Keratinocyte (primary cell): ENCODE results near the gene HSPG2. TPM values are rescaled to one million over a fixed set of nuclear protein-coding genes. Genes with fewer than 3 reads are reported as not detected.

Experiments
- DNase-seq: peaks from one replicate; pipeline ENCODE4 v3.0.0-alpha.2; 2011; ENCODE audit warnings: low read depth, missing footprints, low spot score
- FAIRE-seq: peaks from 2 replicates; lab custom pipeline; 2011; peaks lifted over from hg19 to GRCh38; lab: Jason Lieb, UNC
- H2AFZ ChIP-seq: 2 replicates; pipeline ENCODE4 v1.6.0; 2012; ENCODE audit warnings: low read length, control low read depth, inconsistent platforms; ENCODE audit not compliant: control insufficient read depth
- H3K27ac ChIP-seq: 2 replicates; pipeline ENCODE4 v1.5.1; 2011; ENCODE audit warnings: low read length; ENCODE audit not compliant: control insufficient read depth, insufficient read depth
- H3K27me3 ChIP-seq: 3 replicates; pipeline ENCODE4 v1.6.0; 2011; ENCODE audit warnings: low read length; ENCODE audit not compliant: control insufficient read depth, insufficient read depth; ENCODE audit errors: extremely low read depth
- H3K36me3 ChIP-seq, 2 experiments: 2 replicates in 1 of 2; 3 replicates in 1 of 2; pipeline ENCODE4 v1.5.1; 2011; ENCODE audit warnings: low read length in 2 of 2, mild to moderate bottlenecking in 1 of 2; ENCODE audit not compliant: control insufficient read depth in 2 of 2, insufficient read depth in 2 of 2; ENCODE audit errors: extremely low read depth in 1 of 2
- H3K4me1 ChIP-seq: 3 replicates; pipeline ENCODE4 v1.5.1; 2011; ENCODE audit warnings: low read length; ENCODE audit not compliant: control insufficient read depth, insufficient read depth; ENCODE audit errors: extremely low read depth
- H3K4me2 ChIP-seq: 3 replicates; pipeline ENCODE4 v1.6.0; 2011; ENCODE audit warnings: low read depth, low read length; ENCODE audit not compliant: control insufficient read depth, insufficient read depth; ENCODE audit errors: extremely low read depth
- H3K4me3 ChIP-seq, 3 experiments: fragments of 200-600 bp in 1 of 3; sonication (generic) in 1 of 3; 2 replicates in 2 of 3; 3 replicates in 1 of 3; pipeline ENCODE4 v1.5.1; 2011 to 2016; ENCODE audit warnings: low read length in 3 of 3, mild to moderate bottlenecking in 3 of 3, control low read depth in 2 of 3, inconsistent platforms in 1 of 3, low read depth in 1 of 3, mixed read lengths in 1 of 3, mixed run types in 1 of 3, moderate library complexity in 1 of 3; ENCODE audit not compliant: control insufficient read depth in 2 of 3, insufficient read depth in 2 of 3; ENCODE audit errors: extremely low read depth in 1 of 3
- H3K79me2 ChIP-seq: 2 replicates; pipeline ENCODE4 v1.6.0; 2012; ENCODE audit warnings: low read length; ENCODE audit not compliant: control insufficient read depth, insufficient read depth
- H3K9ac ChIP-seq: 3 replicates; pipeline ENCODE4 v1.6.0; 2011; ENCODE audit warnings: low read length; ENCODE audit not compliant: control insufficient read depth, insufficient read depth; ENCODE audit errors: extremely low read depth
- H3K9me1 ChIP-seq: 3 replicates; pipeline ENCODE4 v1.6.0; 2011; ENCODE audit warnings: low read length; ENCODE audit not compliant: control insufficient read depth, insufficient read depth; ENCODE audit errors: extremely low read depth
- H3K9me3 ChIP-seq: 2 replicates; pipeline ENCODE4 v1.5.1; 2012; ENCODE audit warnings: low read depth, low read length; ENCODE audit not compliant: control insufficient read depth
- H4K20me1 ChIP-seq: 3 replicates; pipeline ENCODE4 v1.6.0; 2011; ENCODE audit warnings: low read length; ENCODE audit not compliant: control insufficient read depth, insufficient read depth; ENCODE audit errors: extremely low read depth
- CTCF ChIP-seq, 3 experiments: IDR thresholded peaks in 1 of 3; conservative IDR thresholded peaks in 1 of 3; optimal IDR thresholded peaks in 1 of 3; 2 replicates in 2 of 3; 3 replicates in 1 of 3; pipeline versions ENCODE3 to v1.5.1; 2011; ENCODE audit warnings: low read length in 3 of 3, mild to moderate bottlenecking in 3 of 3, moderate library complexity in 2 of 3, control low read depth in 1 of 3, inconsistent platforms in 1 of 3; ENCODE audit not compliant: insufficient read depth in 2 of 3; ENCODE audit errors: extremely low read depth in 1 of 3
- EZH2 ChIP-seq: IDR thresholded peaks from one replicate; pipeline ENCODE4 v1.6.1; 2012; ENCODE audit warnings: inconsistent platforms, mild to moderate bottlenecking, low read length, moderate library complexity
- dilution Hi-C: fragments of 300-500 bp; cut with MboI; formaldehyde crosslinking; loops from one replicate; pipeline ENCODE4 v1.7.0; 2020; ENCODE audit warnings: low sequenced_read_pairs; ENCODE audit not compliant: extremely low pct_ligation_motif_present
- polyA plus RNA-seq, 5 experiments: library from polyadenylated mRNA; depleted of rRNA in 3 of 5; stranded (reverse) in 3 of 5; stranded (forward) in 1 of 5; unstranded in 1 of 5; fragments of >200 nt; gene quantifications; 1 replicate in 1 of 5; 2 replicates in 3 of 5; 3 replicates in 1 of 5; pipeline versions ENCODE4 v1.2.1 to v1.2.3, GENCODE V29; 2011 to 2012; ENCODE audit warnings: missing spikeins in 2 of 5, low read depth in 1 of 5, low replicate concordance in 1 of 5

HSPG2 gene
- polyA plus RNA-seq, 1 donor (not counting 4 experiments of a cell fraction or from before 2014, with no cell fraction given), result 9.0 TPM

- Histone ChIP-seq H3K4me3 (no peak overlapping the region), H3K4me2 (no peak overlapping the region), H3K36me3 (peaks cover 9 to 30% of the 10 kb centered on the region in 2 experiments), H3K9me1 (no peaks in the 10 kb centered on the region), H3K27me3 (no peaks in the 10 kb centered on the region), H3K9me3 (no peaks in the 10 kb centered on the region), H2AFZ (no peak overlapping the region), H3K4me1 (no peaks in the 10 kb centered on the region), H3K79me2 (no peaks in the 10 kb centered on the region), H3K27ac (no peak overlapping the region), H3K9ac (no peak overlapping the region), H4K20me1 (no peaks in the 10 kb centered on the region)
- dilution Hi-C loops, result no loop called here
- FAIRE-seq (no peak), DNase-seq (no peak)
- TF ChIP-seq CTCF (optimal IDR thresholded peaks at IDR 0.05 in 1 of 3, IDR thresholded peaks at IDR 0.05 in 1 of 3, conservative IDR thresholded peaks at IDR 0.05 in 1 of 3; ENCODE audit: extremely low read depth in 1 of 3, insufficient read depth in 2 of 3, low read length in 3 of 3) (no peak), EZH2 (no peak)
Observed at GRCh38 chr1:21822349-21822748, 114.8 kb downstream of the HSPG2 start.

GRCh38 chr1:21821385-21822019 is 115.6 kb downstream of the HSPG2 start:
- no peak overlapping the region for H2AFZ ChIP-seq
- dilution Hi-C loops, result no loop called here
- H3K79me2 ChIP-seq, result no peaks in the 10 kb centered on the region
- FAIRE-seq (no peak), DNase-seq (no peak)
- H3K27ac ChIP-seq, result no peak overlapping the region
- H3K4me2 ChIP-seq, result no peak overlapping the region
- no peaks in the 10 kb centered on the region for H3K9me1 ChIP-seq
- no peak overlapping the region for H3K4me3 ChIP-seq
- H3K9me3 ChIP-seq, result no peaks in the 10 kb centered on the region
- no peak overlapping the region for H3K9ac ChIP-seq
- no peaks in the 10 kb centered on the region for H3K27me3 ChIP-seq
- H3K36me3 ChIP-seq, result peaks cover 9 to 28% of the 10 kb centered on the region in 2 experiments
- no peaks in the 10 kb centered on the region for H3K4me1 ChIP-seq
- H4K20me1 ChIP-seq, result no peaks in the 10 kb centered on the region
- TF ChIP-seq EZH2 (no peak), CTCF (optimal IDR thresholded peaks at IDR 0.05 in 1 of 3, IDR thresholded peaks at IDR 0.05 in 1 of 3, conservative IDR thresholded peaks at IDR 0.05 in 1 of 3; ENCODE audit: extremely low read depth in 1 of 3, insufficient read depth in 2 of 3, low read length in 3 of 3) (no peak)
